Natural killer cell (primary cell): Measurements from ENCODE around the gene POLR1A. TPM values are rescaled to one million over a fixed set of nuclear protein-coding genes. Genes with fewer than 3 reads are reported as not detected.

Source experiments
- ATAC-seq, 3 donors: fragments of 150-1000 bp in 2 of 3; fragments of 200-7000 bp in 1 of 3; cut with Tn5 transposase; 1 replicate in 1 of 3; 2 replicates in 2 of 3; pipeline ENCODE4 v1.10.0; 2021; ENCODE audit warnings: mild to moderate bottlenecking in 2 of 3, moderate library complexity in 2 of 3
- DNase-seq, 2 donors: peaks; one replicate each; pipeline versions ENCODE4 v3.0.0 to v3.0.0-alpha.2; 2013 to 2021; ENCODE audit warnings: mixed read lengths in 1 of 2
- H3K27ac ChIP-seq: one replicate; pipeline ENCODE4 v1.5.1; 2013; ENCODE audit warnings: mild to moderate bottlenecking, low read length
- H3K27me3 ChIP-seq: one replicate; pipeline ENCODE4 v1.6.1; 2013; ENCODE audit warnings: low read length; ENCODE audit not compliant: control insufficient read depth, insufficient read depth
- H3K36me3 ChIP-seq: one replicate; pipeline ENCODE4 v1.6.1; 2013; ENCODE audit warnings: low read length; ENCODE audit not compliant: control insufficient read depth, insufficient read depth
- H3K4me1 ChIP-seq: one replicate; pipeline ENCODE4 v1.6.1; 2013; ENCODE audit warnings: low read length; ENCODE audit not compliant: control insufficient read depth, insufficient read depth
- H3K4me3 ChIP-seq: one replicate; pipeline ENCODE4 v1.5.1; 2013; ENCODE audit warnings: low read length
- H3K9me3 ChIP-seq: one replicate; pipeline ENCODE4 v1.6.1; 2013; ENCODE audit warnings: low read length; ENCODE audit not compliant: control insufficient read depth, insufficient read depth
- H3K27ac Mint-ChIP-seq, 2 donors: one replicate each; pipeline ENCODE4 v1.8.0; 2022; ENCODE audit warnings: mild to moderate bottlenecking in 2 of 2, mixed read lengths in 2 of 2, moderate library complexity in 1 of 2
- H3K27me3 Mint-ChIP-seq, 2 donors: one replicate each; pipeline ENCODE4 v1.8.0; 2022; ENCODE audit warnings: low read depth in 2 of 2, mixed read lengths in 2 of 2
- H3K36me3 Mint-ChIP-seq: one replicate; pipeline ENCODE4 v1.8.0; 2022; ENCODE audit warnings: mixed read lengths
- H3K4me1 Mint-ChIP-seq, 2 donors: one replicate each; pipeline ENCODE4 v1.8.0; 2022; ENCODE audit warnings: mixed read lengths in 2 of 2
- H3K4me3 Mint-ChIP-seq: one replicate; pipeline ENCODE4 v1.8.0; 2022; ENCODE audit warnings: mild to moderate bottlenecking, moderate library complexity, mixed read lengths
- H3K9me3 Mint-ChIP-seq, 2 donors: one replicate each; pipeline ENCODE4 v1.8.0; 2022; ENCODE audit warnings: mixed read lengths in 2 of 2
- WGBS: methylation state at CpG from one replicate; pipeline ENCODE4 v1.1.7; 2013; ENCODE audit warnings: missing lambda C conversion rate; ENCODE audit not compliant: insufficient coverage; 5-methylcytosine and 5-hydroxymethylcytosine counted together
- intact Hi-C: fragments of 100-400 bp; cut with micrococcal nuclease; formaldehyde crosslinking; loops from one replicate; pipeline ENCODE4 v1.14.2; 2022
- total RNA-seq, 4 donors: library from RNA; stranded (reverse); fragments of 120-200 nt in 1 of 4; gene quantifications; one replicate each; pipeline versions ENCODE4 v1.2.3 to v1.2.4, GENCODE V29; 2013 to 2022
- TF ChIP-seq, protein P1 (sequence below): fragments of 200-600 bp; IDR thresholded peaks from one replicate; pipeline ENCODE4 v1.8.0; 2022; ENCODE audit warnings: antibody characterized with exemption

The POLR1A gene
- total RNA-seq, 3 donors from 2014 or later (not counting 1 experiment from before 2014, with no cell fraction given), result 19.7 to 26.5 (median 22.8) TPM

DNA sequence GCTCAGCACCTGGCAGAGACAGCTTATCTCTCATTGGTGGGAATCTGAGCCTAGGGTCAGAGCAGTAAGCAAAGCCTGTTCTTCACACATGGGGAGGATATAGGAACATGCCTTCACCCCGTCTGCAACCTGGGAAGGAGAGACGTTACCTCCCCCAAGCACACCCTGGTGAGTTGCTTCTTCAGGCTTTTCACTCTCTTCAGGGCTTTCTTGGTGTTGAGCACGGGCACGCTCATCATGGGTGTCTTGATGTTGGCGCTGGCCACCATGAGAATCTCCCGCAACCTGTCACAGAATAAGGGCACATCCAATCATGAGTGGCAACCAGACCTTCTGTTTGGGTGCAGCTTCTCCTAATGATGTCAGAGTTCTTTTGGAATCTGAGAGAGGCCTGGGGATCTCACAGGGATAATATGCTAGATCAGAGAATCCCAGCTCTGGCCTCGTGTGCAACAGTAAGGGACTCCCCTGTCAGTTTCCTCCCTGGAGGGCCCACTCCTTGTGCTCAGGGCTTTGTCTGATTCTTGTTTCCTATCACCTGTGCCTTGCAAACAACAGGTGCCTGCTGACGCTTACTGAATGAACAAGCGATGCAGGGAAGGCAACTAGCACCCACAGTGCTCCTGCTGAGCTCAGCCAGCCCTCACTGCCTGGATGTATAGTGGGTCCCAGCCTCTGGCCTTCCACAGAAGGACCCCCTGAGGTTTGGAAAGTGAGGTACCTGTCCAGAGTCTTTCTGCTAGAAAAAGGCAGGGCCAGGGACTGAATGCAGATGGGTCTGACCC, 66.3 kb downstream of the POLR1A start:
- H3K27ac Mint-ChIP-seq, result peak overlapping the region; percentile 98 to 99
- no peak overlapping the region for H3K4me3 ChIP-seq
- WGBS, result 89% methylated on average over 9 of the region's 9 CpGs
- DNase-seq (peak; percentile 15 to 61), ATAC-seq (no peak)
- H3K4me1 Mint-ChIP-seq, result peaks cover 55 to 71% of the 10 kb centered on the region in 2 donors
- peaks cover 70% of the 10 kb centered on the region for H3K4me1 ChIP-seq
- intact Hi-C loops, result loop anchor here (5.0 kb wide), 2 partner anchors 42 to 347 kb away; partner anchors contain the start of gene GNLY
- peaks cover 15% of the 10 kb centered on the region for H3K36me3 ChIP-seq
- peak overlapping the region; percentile 98 for H3K27ac ChIP-seq
- H3K36me3 Mint-ChIP-seq, result no peaks in the 10 kb centered on the region
- H3K27me3 ChIP-seq, result no peaks in the 10 kb centered on the region
- TF ChIP-seq, protein P1, sequence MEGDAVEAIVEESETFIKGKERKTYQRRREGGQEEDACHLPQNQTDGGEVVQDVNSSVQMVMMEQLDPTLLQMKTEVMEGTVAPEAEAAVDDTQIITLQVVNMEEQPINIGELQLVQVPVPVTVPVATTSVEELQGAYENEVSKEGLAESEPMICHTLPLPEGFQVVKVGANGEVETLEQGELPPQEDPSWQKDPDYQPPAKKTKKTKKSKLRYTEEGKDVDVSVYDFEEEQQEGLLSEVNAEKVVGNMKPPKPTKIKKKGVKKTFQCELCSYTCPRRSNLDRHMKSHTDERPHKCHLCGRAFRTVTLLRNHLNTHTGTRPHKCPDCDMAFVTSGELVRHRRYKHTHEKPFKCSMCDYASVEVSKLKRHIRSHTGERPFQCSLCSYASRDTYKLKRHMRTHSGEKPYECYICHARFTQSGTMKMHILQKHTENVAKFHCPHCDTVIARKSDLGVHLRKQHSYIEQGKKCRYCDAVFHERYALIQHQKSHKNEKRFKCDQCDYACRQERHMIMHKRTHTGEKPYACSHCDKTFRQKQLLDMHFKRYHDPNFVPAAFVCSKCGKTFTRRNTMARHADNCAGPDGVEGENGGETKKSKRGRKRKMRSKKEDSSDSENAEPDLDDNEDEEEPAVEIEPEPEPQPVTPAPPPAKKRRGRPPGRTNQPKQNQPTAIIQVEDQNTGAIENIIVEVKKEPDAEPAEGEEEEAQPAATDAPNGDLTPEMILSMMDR, result no peak
- H3K9me3 Mint-ChIP-seq, result no peaks in the 10 kb centered on the region
- peak overlapping the region; percentile 28 for H3K4me3 Mint-ChIP-seq
- H3K9me3 ChIP-seq, result no peaks in the 10 kb centered on the region
- H3K27me3 Mint-ChIP-seq, result no peaks in the 10 kb centered on the region

DNA sequence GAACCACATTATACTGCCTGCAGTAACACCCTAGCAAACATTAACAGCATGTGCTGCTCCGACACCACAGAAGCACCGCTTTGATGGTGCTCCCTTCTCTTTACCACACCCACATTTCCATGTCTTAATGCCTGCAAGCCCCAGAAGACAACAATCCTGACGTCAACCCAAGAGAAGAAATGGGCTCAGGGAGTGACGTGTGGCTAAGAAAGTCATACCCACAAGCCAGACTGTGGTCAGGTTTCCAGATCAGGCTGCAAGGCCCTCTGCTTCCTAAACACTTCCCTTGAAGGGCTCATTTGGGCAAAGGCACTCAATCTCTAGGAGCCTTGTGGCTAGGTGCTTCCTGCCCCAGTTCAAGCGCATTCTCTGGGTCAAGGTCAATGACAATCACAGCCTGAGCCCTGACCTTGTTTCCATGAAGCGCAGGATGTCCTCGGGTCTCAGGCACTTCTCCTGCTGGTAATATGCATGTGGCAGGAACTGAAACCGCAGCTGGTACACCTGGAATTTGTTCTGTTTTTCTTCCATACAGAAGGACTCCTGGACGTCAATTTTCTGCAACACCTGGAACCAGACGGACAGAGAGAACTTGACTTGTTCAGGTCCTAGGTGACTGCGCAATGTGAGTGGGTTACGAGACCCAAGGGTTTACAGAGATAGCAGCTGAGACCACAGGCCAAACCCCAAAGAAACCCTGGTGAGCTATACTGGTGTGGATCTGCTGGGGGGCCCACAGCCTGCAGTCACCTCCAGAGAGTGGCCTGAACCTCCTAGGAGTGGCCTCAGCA, 67.2 kb downstream of the POLR1A start:
- ATAC-seq (peak; percentile 44 to 64 (median 63)), DNase-seq (peak; percentile 65 to 97)
- WGBS, result 12% methylated on average over 12 of the region's 12 CpGs
- Mint-ChIP-seq H3K4me3 (peak overlapping the region; percentile 92), H3K27me3 (no peaks in the 10 kb centered on the region), H3K4me1 (peaks cover 55 to 76% of the 10 kb centered on the region in 2 donors), H3K36me3 (no peaks in the 10 kb centered on the region), H3K27ac (peak overlapping the region; percentile 98 to 99), H3K9me3 (no peaks in the 10 kb centered on the region)
- Histone ChIP-seq H3K9me3 (no peaks in the 10 kb centered on the region), H3K4me1 (peaks cover 74% of the 10 kb centered on the region), H3K36me3 (peaks cover 11% of the 10 kb centered on the region), H3K27ac (peak overlapping the region; percentile 98), H3K27me3 (no peaks in the 10 kb centered on the region), H3K4me3 (no peak overlapping the region)
- intact Hi-C loops, result loop anchor here (1.0 to 5.0 kb wide), 4 partner anchors 41 to 346 kb away; partner anchors contain the start of genes GNLY and ST3GAL5
- TF ChIP-seq, protein P1, result no peak

DNA sequence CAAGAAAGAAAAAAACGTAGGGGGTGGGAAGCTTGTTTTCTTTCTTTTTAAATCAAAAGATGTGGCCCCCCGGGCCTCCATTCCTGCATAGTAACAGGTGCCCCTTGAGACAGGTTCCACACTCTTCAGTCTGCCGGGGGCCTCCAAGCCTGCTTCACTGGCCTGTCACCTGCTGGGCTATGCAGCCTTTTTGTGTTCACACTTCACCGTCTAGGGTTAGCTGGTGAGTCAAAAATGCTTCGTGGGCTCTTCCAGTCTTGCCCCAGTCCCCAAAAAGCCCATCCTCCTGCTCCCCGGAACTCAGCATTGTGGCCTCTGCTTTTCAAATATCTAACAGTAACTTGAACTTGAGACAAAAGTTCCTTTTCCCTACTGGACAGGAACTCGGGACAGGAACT, 67.9 kb downstream of the POLR1A start:
- 31% methylated on average over 7 of the region's 7 CpGs for WGBS
- DNase-seq (peak; percentile 29 to 67), ATAC-seq (peak; percentile 28 to 32 (median 31))
- H3K9me3 ChIP-seq, result no peaks in the 10 kb centered on the region
- intact Hi-C loops, result loop anchor here (1.0 to 5.0 kb wide), 6 partner anchors 40 to 345 kb away; partner anchors contain the start of genes GNLY and ST3GAL5
- Mint-ChIP-seq H3K9me3 (no peaks in the 10 kb centered on the region), H3K4me1 (peaks cover 55 to 75% of the 10 kb centered on the region in 2 donors), H3K27me3 (no peaks in the 10 kb centered on the region), H3K4me3 (peak overlapping the region; percentile 92), H3K36me3 (no peaks in the 10 kb centered on the region), H3K27ac (peak overlapping the region; percentile 98 to 99)
- TF ChIP-seq, protein P1, result no peak
- H3K27me3 ChIP-seq, result no peaks in the 10 kb centered on the region
- H3K4me1 ChIP-seq, result peaks cover 74% of the 10 kb centered on the region
- H3K27ac ChIP-seq, result peak overlapping the region; percentile 98
- H3K36me3 ChIP-seq, result peaks cover 12% of the 10 kb centered on the region
- no peak overlapping the region for H3K4me3 ChIP-seq
